GM10266 (cell line): Measurements from ENCODE around the gene ALS2CL.
"Not testable (repeated sequence)": the region's sequence is repeated elsewhere in the genome, so short reads cannot be mapped to it uniquely, and the experiment has no call there.

ENCODE experiments used
- DNase-seq: peaks from one replicate; pipeline ENCODE4 v3.0.0; 2012; ENCODE audit errors: extremely low spot score
- TF ChIP-seq, protein P1 (sequence below): IDR thresholded peaks from 2 replicates; pipeline ENCODE4 v1.5.1; 2012; ENCODE audit warnings: mild to moderate bottlenecking, low read depth; ENCODE audit not compliant: control insufficient read depth, insufficient read depth; ENCODE audit errors: missing control alignments

Gene ALS2CL

GRCh38 chr3:46706771-46707582 is 13.5 kb upstream of the ALS2CL start:
- TF ChIP-seq, protein P1, sequence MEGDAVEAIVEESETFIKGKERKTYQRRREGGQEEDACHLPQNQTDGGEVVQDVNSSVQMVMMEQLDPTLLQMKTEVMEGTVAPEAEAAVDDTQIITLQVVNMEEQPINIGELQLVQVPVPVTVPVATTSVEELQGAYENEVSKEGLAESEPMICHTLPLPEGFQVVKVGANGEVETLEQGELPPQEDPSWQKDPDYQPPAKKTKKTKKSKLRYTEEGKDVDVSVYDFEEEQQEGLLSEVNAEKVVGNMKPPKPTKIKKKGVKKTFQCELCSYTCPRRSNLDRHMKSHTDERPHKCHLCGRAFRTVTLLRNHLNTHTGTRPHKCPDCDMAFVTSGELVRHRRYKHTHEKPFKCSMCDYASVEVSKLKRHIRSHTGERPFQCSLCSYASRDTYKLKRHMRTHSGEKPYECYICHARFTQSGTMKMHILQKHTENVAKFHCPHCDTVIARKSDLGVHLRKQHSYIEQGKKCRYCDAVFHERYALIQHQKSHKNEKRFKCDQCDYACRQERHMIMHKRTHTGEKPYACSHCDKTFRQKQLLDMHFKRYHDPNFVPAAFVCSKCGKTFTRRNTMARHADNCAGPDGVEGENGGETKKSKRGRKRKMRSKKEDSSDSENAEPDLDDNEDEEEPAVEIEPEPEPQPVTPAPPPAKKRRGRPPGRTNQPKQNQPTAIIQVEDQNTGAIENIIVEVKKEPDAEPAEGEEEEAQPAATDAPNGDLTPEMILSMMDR = no peak
- no peak for DNase-seq

GRCh38 chr3:46705751-46706552 is 12.5 kb upstream of the ALS2CL start:
- no peak for DNase-seq
- TF ChIP-seq, protein P1 = no peak

GRCh38 chr3:46705022-46705530 is 11.6 kb upstream of the ALS2CL start:
- peak; percentile 84 for DNase-seq
- TF ChIP-seq, protein P1 = peak; percentile 98

DNA sequence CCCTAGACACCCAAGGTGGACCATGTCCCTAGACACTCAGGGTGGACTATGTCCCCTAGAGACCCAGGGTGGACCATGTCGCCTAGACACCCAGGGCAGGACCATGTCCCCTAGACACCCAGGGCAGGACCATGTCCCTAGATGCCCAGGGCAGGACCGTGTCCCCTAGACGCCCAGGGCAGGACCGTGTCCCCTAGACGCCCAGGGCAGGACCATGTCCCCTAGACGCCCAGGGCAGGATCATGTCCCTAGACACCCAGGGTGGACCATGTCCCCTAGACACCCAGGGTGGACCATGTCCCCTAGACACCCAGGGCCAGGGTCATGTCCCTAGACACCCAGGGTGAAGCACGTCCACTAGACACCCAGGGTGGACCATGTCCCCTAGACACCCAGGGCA is 10.9 kb upstream of the ALS2CL start:
- TF ChIP-seq, protein P1 = peak; percentile 1
- DNase-seq = not testable (repeated sequence)

DNA sequence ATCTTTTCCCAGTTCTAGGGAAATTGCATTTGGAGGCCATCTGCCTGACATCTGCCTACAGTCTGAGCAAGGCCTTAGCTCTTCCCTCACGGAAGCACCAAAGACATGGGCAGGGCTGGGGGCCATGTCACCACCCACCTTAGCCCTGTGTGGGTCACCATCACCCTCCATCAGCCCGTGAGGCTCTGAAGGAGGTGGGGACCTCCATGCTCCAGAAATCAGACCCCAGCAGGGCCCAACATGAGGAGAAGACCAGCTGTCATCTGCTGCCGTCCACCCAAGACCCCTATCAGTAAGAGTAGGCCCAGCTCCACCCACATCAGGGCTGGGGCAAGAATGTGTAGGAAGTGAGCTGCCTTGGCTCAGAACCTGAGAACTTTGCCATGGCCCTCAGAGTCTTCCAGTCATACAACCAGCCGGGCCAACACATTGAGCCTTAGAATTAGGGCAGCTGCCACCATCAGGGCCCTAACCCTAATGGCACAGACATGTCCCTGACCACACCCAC is 9.6 kb upstream of the ALS2CL start:
- DNase-seq = no peak
- TF ChIP-seq, protein P1 = no peak

- DNase-seq = no peak
- TF ChIP-seq, protein P1 = no peak
Measured at GRCh38 chr3:46702246-46703012, 8.9 kb upstream of the ALS2CL start.
